HEK293T (cell line): Measurements from ENCODE around the gene ARHGAP23.
"Not testable (repeated sequence)": the region's sequence is repeated elsewhere in the genome, so short reads cannot be mapped to it uniquely, and the experiment has no call there.

Source experiments
- ARNT ChIP-seq: fragments of 450-650 bp; IDR thresholded peaks from 2 replicates; pipeline ENCODE4 v1.6.1; 2017; ENCODE audit warnings: mild to moderate bottlenecking
- BHLHE40 ChIP-seq: fragments of 450-650 bp; IDR thresholded peaks from 2 replicates; pipeline ENCODE4 v1.6.1; 2016; ENCODE audit warnings: mild to moderate bottlenecking, moderate library complexity, borderline replicate concordance
- CTBP1 ChIP-seq: fragments of 450-650 bp; IDR thresholded peaks from 2 replicates; pipeline ENCODE4 v1.6.1; 2016; ENCODE audit warnings: borderline replicate concordance
- ELF4 ChIP-seq: fragments of 450-650 bp; IDR thresholded peaks from 2 replicates; pipeline ENCODE4 v1.6.1; 2017; ENCODE audit warnings: antibody characterized with exemption
- FOXA1 ChIP-seq: fragments of 450-650 bp; IDR thresholded peaks from 2 replicates; pipeline ENCODE4 v1.6.1; 2016; ENCODE audit warnings: mild to moderate bottlenecking
- FOXK2 ChIP-seq: fragments of 450-650 bp; IDR thresholded peaks from 2 replicates; pipeline ENCODE4 v1.6.1; 2016; ENCODE audit warnings: mild to moderate bottlenecking
- FOXM1 ChIP-seq: fragments of 450-650 bp; IDR thresholded peaks from 2 replicates; pipeline ENCODE4 v1.6.1; 2017; ENCODE audit warnings: mild to moderate bottlenecking, borderline replicate concordance
- HDGF ChIP-seq: fragments of 450-650 bp; IDR thresholded peaks from 2 replicates; pipeline ENCODE4 v1.6.1; 2017; ENCODE audit warnings: antibody characterized with exemption, borderline replicate concordance
- LEF1 ChIP-seq: fragments of 450-650 bp; IDR thresholded peaks from 2 replicates; pipeline ENCODE4 v1.6.1; 2017; ENCODE audit warnings: mild to moderate bottlenecking, borderline replicate concordance
- SP1 ChIP-seq: fragments of 450-650 bp; IDR thresholded peaks from 2 replicates; pipeline ENCODE4 v1.6.1; 2017
- SUZ12 ChIP-seq: fragments of 450-650 bp; IDR thresholded peaks from 2 replicates; pipeline ENCODE4 v1.6.1; 2016; ENCODE audit warnings: mild to moderate bottlenecking
- TARDBP ChIP-seq: fragments of 450-650 bp; IDR thresholded peaks from 2 replicates; pipeline ENCODE4 v1.6.1; 2016
- ZNF384 ChIP-seq: fragments of 450-650 bp; IDR thresholded peaks from 2 replicates; pipeline ENCODE4 v1.6.1; 2016
- TF ChIP-seq, protein P1 (sequence below): fragments of 450-650 bp; IDR thresholded peaks from 2 replicates; pipeline ENCODE4 v1.6.1; 2016

DNA sequence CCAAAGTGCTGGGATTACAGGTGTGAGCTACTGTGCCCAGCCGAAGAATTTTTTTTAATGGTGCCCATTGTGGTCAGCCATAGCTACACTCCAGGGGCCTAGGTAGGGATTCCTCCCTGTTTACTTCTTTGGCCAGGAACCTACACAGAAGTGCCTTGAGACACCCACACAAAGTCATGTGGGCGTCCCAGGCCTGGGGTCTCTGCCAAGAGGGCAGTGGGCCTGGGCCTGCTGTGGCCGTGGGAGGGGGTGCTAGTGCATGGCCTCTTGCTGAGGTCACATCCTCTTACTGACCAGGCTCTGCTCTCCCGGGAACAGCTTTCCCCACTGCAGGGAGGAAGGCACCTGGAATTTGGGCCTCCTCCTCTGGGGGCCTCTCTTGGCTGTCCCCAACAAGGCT, 50.4 kb downstream of the ARHGAP23 start:
- TF ChIP-seq SUZ12, SP1, LEF1, BHLHE40, FOXM1, TARDBP, FOXK2, ELF4, FOXA1, HDGF, ZNF384, CTBP1, ARNT: not testable (repeated sequence)
- TF ChIP-seq, protein P1, sequence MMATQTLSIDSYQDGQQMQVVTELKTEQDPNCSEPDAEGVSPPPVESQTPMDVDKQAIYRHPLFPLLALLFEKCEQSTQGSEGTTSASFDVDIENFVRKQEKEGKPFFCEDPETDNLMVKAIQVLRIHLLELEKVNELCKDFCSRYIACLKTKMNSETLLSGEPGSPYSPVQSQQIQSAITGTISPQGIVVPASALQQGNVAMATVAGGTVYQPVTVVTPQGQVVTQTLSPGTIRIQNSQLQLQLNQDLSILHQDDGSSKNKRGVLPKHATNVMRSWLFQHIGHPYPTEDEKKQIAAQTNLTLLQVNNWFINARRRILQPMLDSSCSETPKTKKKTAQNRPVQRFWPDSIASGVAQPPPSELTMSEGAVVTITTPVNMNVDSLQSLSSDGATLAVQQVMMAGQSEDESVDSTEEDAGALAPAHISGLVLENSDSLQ, result not testable (repeated sequence)
